ENCODE results near the gene CKM.

GRCh38 chr19:45256836-45257235 is 65.8 kb downstream of the CKM start:
- TF ChIP-seq CTCF (IDR thresholded peaks at IDR 0.05): no peak
- TF ChIP-seq POLR2A (IDR thresholded peaks at IDR 0.05): no peak

Data from thyroid gland (tissue), 4 donors.